ENCODE results near the gene PLXNB1. TPM values are rescaled to one million over a fixed set of nuclear protein-coding genes. Genes with fewer than 3 reads are reported as not detected.

Gene PLXNB1
- total RNA-seq, 1 experiment from 2014 or later = 97.7 TPM

DNA sequence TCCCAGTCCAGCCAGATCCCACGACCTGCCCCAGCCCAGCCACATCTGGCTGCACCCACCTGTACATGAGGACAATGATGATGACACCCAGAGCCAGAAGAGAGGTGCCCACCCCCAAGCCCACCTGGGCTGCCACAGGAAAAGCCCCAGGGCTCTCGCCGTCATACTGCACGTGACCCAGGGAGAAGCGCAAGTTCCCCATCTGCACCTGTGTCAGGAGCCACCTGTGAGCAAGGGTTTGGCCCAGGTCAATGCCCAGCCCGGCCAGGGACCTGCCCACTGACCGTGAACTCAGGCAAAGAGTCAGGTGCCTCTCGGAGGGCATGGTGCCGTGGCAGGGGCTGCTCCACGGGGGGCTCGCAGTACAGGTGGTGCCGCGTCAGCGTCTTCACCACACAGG lies 16.3 kb downstream of the PLXNB1 start:
- DNase-seq = no peak
- intact Hi-C loops (cut with micrococcal nuclease; ENCODE audit: unreplicated experiment) = no loop called here
- CTCF ChIA-PET = no interaction called here
- no peak for TF ChIP-seq CTCF (conservative IDR thresholded peaks at IDR 0.05)
- Histone ChIP-seq H3K4me3 (no peak overlapping the region), H2AFZ (no peak overlapping the region), H3K9me3 (ENCODE audit: insufficient read depth, low read depth) (no peaks in the 10 kb centered on the region), H3K79me2 (ENCODE audit: low read depth) (no peaks in the 10 kb centered on the region), H3K9me2 (ENCODE audit: insufficient read depth) (no peaks in the 10 kb centered on the region), H3K4me2 (no peak overlapping the region), H3K27me3 (ENCODE audit: insufficient read depth, low read depth) (no peaks in the 10 kb centered on the region), H3K4me1 (replicated peaks; ENCODE audit: insufficient read depth) (no peaks in the 10 kb centered on the region), H3K36me3 (ENCODE audit: low read depth) (no peaks in the 10 kb centered on the region), H4K20me1 (ENCODE audit: insufficient read depth) (no peaks in the 10 kb centered on the region), H3K27ac (no peak overlapping the region), H3F3A (ENCODE audit: insufficient read depth, low read depth) (no peaks in the 10 kb centered on the region)
- BruUV-seq (replicated peaks) = no TSS peak
- POLR2A ChIA-PET (ENCODE audit: unreplicated experiment) = no interaction called here

- H3F3A ChIP-seq (ENCODE audit: insufficient read depth, low read depth) = no peaks in the 10 kb centered on the region
- H3K27me3 ChIP-seq (ENCODE audit: insufficient read depth, low read depth) = no peaks in the 10 kb centered on the region
- H3K4me2 ChIP-seq = no peak overlapping the region
- no peak overlapping the region for H3K27ac ChIP-seq
- H3K79me2 ChIP-seq (ENCODE audit: low read depth) = no peaks in the 10 kb centered on the region
- H3K36me3 ChIP-seq (ENCODE audit: low read depth) = no peaks in the 10 kb centered on the region
- H3K4me1 ChIP-seq (replicated peaks; ENCODE audit: insufficient read depth) = no peaks in the 10 kb centered on the region
- ChIA-PET CTCF (no interaction called here), POLR2A (ENCODE audit: unreplicated experiment) (no interaction called here)
- no peaks in the 10 kb centered on the region for H3K9me3 ChIP-seq (ENCODE audit: insufficient read depth, low read depth)
- intact Hi-C loops (cut with micrococcal nuclease; ENCODE audit: unreplicated experiment) = no loop called here
- DNase-seq = no peak
- no peaks in the 10 kb centered on the region for H3K9me2 ChIP-seq (ENCODE audit: insufficient read depth)
- no peak overlapping the region for H2AFZ ChIP-seq
- BruUV-seq (replicated peaks) = no TSS peak
- no peaks in the 10 kb centered on the region for H4K20me1 ChIP-seq (ENCODE audit: insufficient read depth)
- TF ChIP-seq CTCF (conservative IDR thresholded peaks at IDR 0.05) = no peak
- no peak for TF ChIP-seq EZH2 (IDR thresholded peaks at IDR 0.05; ENCODE audit: low read depth)
- no peak overlapping the region for H3K4me3 ChIP-seq
These were observed 16.8 kb downstream of the PLXNB1 start for GRCh38 chr3:48413086-48413485.

DNA sequence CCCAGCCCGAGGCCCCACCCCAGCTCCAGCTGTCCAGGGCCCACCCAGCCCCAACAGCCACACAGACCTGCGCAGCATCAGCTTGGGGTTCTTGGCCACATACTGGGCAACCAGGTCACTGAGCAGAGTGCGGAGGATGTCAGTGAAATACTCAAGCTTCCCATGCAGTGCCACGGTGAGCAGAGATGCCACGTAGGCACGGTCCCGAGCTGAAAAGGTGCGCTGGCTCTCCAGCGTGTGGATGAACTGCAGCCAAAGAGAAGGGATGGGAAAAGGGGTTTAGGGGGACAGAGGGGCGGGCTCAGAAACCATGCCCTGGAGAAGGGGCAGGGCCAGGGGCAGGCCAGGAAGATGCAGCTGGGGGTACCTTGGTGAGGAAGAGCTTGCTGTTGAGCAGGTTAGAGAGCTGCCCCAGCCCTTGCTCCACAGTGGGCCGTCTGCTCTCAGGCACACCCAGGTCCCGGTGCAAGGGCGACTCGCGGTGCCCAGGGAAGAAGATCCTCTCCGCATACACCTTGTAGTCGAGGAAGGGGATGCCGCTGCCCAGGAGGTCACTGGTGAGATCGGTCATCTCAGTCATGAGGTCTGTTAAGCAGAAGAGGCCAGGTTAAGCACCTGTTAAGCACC lies 17.4 kb downstream of the PLXNB1 start:
- Histone ChIP-seq H4K20me1 (ENCODE audit: insufficient read depth) (no peaks in the 10 kb centered on the region), H3K4me3 (no peak overlapping the region), H3K9me3 (ENCODE audit: insufficient read depth, low read depth) (no peaks in the 10 kb centered on the region), H3K9me2 (ENCODE audit: insufficient read depth) (no peaks in the 10 kb centered on the region), H3K4me1 (replicated peaks; ENCODE audit: insufficient read depth) (no peaks in the 10 kb centered on the region), H3K27me3 (ENCODE audit: insufficient read depth, low read depth) (no peaks in the 10 kb centered on the region), H3F3A (ENCODE audit: insufficient read depth, low read depth) (no peaks in the 10 kb centered on the region), H3K79me2 (ENCODE audit: low read depth) (no peaks in the 10 kb centered on the region), H3K36me3 (ENCODE audit: low read depth) (no peaks in the 10 kb centered on the region), H3K4me2 (no peak overlapping the region), H2AFZ (no peak overlapping the region), H3K27ac (no peak overlapping the region)
- POLR2A ChIA-PET (ENCODE audit: unreplicated experiment) = interaction anchor here (0.5 kb wide), 1 partner anchor 62 kb away, joined by 3 read pairs; no protein-coding TSS in a partner anchor
- intact Hi-C loops (cut with micrococcal nuclease; ENCODE audit: unreplicated experiment) = no loop called here
- no peak for TF ChIP-seq CTCF (conservative IDR thresholded peaks at IDR 0.05)
- no peak for TF ChIP-seq EZH2 (IDR thresholded peaks at IDR 0.05; ENCODE audit: low read depth)
- CTCF ChIA-PET = no interaction called here
- no TSS peak for BruUV-seq (replicated peaks)
- no peak for DNase-seq

Data from PC-9 (cell line).